Measurements from ENCODE around the gene KLK12. TPM values are rescaled to one million over a fixed set of nuclear protein-coding genes. Genes with fewer than 3 reads are reported as not detected.

Gene KLK12
- total and polyA plus RNA-seq, 9 of the 15 experiments (the other 6 are each of a cell fraction or from before 2014, with no cell fraction given) = not detected

DNA sequence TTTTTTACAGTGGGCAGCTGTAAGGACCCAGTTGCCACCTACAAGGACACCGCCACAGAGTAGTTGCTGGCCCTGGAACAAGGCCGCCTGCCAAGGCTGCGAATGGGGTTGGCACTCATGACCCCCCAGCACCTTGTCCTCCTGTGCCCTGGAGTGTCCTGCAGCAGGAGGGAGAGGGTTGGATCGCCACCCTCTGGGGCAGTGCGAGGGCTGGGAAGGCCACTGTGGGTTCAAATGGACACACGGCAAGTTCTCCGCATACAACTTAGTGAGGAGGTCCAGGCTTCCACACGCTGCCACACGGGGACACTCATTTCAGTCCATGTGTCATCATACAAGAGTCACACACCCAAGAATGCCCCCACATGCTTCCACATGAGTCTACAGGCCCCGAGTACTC lies 34.4 kb downstream of the KLK12 start (continued):
- TF ChIP-seq, protein P1, sequence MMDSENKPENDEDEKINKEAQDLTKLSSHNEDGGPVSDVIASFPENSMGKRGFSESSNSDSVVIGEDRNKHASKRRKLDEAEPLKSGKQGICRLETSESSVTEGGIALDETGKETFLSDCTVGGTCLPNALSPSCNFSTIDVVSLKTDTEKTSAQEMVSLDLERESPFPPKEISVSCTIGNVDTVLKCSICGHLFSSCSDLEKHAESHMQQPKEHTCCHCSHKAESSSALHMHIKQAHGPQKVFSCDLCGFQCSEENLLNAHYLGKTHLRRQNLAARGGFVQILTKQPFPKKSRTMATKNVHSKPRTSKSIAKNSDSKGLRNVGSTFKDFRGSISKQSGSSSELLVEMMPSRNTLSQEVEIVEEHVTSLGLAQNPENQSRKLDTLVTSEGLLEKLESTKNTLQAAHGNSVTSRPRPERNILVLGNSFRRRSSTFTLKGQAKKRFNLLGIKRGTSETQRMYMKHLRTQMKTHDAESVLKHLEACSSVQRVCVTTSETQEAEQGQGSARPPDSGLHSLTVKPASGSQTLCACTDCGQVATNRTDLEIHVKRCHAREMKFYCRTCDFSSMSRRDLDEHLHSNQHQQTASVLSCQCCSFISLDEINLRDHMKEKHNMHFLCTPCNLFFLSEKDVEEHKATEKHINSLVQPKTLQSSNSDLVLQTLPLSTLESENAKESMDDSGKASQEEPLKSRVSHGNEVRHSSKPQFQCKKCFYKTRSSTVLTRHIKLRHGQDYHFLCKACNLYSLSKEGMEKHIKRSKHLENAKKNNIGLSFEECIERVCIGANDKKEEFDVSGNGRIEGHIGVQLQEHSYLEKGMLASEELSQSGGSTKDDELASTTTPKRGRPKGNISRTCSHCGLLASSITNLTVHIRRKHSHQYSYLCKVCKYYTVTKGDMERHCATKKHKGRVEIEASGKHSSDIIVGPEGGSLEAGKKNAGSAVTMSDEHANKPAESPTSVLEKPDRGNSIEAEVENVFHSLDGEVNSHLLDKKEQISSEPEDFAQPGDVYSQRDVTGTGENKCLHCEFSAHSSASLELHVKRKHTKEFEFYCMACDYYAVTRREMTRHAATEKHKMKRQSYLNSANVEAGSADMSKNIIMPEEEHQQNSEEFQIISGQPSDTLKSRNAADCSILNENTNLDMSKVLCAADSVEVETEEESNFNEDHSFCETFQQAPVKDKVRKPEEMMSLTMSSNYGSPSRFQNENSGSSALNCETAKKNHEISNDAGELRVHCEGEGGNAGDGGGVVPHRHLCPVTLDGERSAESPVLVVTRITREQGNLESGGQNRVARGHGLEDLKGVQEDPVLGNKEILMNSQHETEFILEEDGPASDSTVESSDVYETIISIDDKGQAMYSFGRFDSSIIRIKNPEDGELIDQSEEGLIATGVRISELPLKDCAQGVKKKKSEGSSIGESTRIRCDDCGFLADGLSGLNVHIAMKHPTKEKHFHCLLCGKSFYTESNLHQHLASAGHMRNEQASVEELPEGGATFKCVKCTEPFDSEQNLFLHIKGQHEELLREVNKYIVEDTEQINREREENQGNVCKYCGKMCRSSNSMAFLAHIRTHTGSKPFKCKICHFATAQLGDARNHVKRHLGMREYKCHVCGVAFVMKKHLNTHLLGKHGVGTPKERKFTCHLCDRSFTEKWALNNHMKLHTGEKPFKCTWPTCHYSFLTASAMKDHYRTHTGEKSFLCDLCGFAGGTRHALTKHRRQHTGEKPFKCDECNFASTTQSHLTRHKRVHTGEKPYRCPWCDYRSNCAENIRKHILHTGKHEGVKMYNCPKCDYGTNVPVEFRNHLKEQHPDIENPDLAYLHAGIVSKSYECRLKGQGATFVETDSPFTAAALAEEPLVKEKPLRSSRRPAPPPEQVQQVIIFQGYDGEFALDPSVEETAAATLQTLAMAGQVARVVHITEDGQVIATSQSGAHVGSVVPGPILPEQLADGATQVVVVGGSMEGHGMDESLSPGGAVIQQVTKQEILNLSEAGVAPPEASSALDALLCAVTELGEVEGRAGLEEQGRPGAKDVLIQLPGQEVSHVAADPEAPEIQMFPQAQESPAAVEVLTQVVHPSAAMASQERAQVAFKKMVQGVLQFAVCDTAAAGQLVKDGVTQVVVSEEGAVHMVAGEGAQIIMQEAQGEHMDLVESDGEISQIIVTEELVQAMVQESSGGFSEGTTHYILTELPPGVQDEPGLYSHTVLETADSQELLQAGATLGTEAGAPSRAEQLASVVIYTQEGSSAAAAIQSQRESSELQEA (IDR thresholded peaks at IDR 0.05; ENCODE audit: low read depth) = no peak
- TF ChIP-seq MAFF (IDR thresholded peaks at IDR 0.05; ENCODE audit: low read length) (no peak), TAF9B (IDR thresholded peaks at IDR 0.05; ENCODE audit: partially characterized antibody) (no peak), BRCA1 (IDR thresholded peaks at IDR 0.05) (no peak), BRCA1 (CRISPR knock-in tag; IDR thresholded peaks at IDR 0.05) (no peak), HDGF (IDR thresholded peaks at IDR 0.05) (no peak)

Measured in K562 (cell line).